GM12878 (cell line): ENCODE results near the gene APOBEC3B. TPM values are rescaled to one million over a fixed set of nuclear protein-coding genes. Genes with fewer than 3 reads are reported as not detected.

Experiments used
- BRCA1 ChIP-seq: IDR thresholded peaks from 2 replicates; pipeline ENCODE4 v1.6.1; 2011; ENCODE audit warnings: low read depth, low read length, improper control_type of control experiment
- EZH2 ChIP-seq: IDR thresholded peaks from 2 replicates; pipeline ENCODE4 v1.6.1; 2012; ENCODE audit warnings: low read depth, mild to moderate bottlenecking, control low read depth, inconsistent platforms, low read length, borderline replicate concordance; ENCODE audit not compliant: control insufficient read depth
- FOXM1 ChIP-seq: IDR thresholded peaks from 2 replicates; pipeline ENCODE4 v1.6.1; 2012; ENCODE audit warnings: low read depth, mild to moderate bottlenecking, inconsistent platforms, low read length, moderate library complexity
- KAT2A ChIP-seq: conservative IDR thresholded peaks from 2 replicates; pipeline ENCODE4 v1.6.1; 2011; ENCODE audit warnings: low read depth, low read length; ENCODE audit not compliant: control insufficient read depth
- MEF2A ChIP-seq: IDR thresholded peaks from 2 replicates; pipeline ENCODE4 v1.6.1; 2011; ENCODE audit warnings: low read depth, mild to moderate bottlenecking, low read length, moderate library complexity; ENCODE audit not compliant: insufficient read depth
- MXI1 ChIP-seq: fragments of 150-350 bp; IDR thresholded peaks from 2 replicates; pipeline ENCODE4 v1.6.1; 2011; ENCODE audit warnings: low read depth, mild to moderate bottlenecking, inconsistent platforms, low read length, improper control_type of control experiment
- PAX5 ChIP-seq: IDR thresholded peaks from 2 replicates; pipeline ENCODE4 v1.6.1; 2011; ENCODE audit warnings: low read depth, low read length, borderline replicate concordance
- SP1 ChIP-seq: IDR thresholded peaks from one replicate; pipeline ENCODE4 v1.6.1; 2011; ENCODE audit warnings: low read depth, low read length
- ZNF384 ChIP-seq: IDR thresholded peaks from 2 replicates; pipeline ENCODE4 v1.6.1; 2012; ENCODE audit warnings: low read depth, mild to moderate bottlenecking, low read length, improper control_type of control experiment, borderline replicate concordance
- polyA plus RNA-seq, 11 experiments: library from polyadenylated mRNA; depleted of rRNA in 4 of 11; unstranded in 6 of 11; stranded (reverse) in 5 of 11; fragments of >200 nt; fragmentation: Nextera tagmentation in 4 of 11; fragmentation: Illumina TruSeq in 1 of 11; extraction: Ambion mirVana in 4 of 11; extraction: Trizol in 1 of 11; gene quantifications; 1 replicate in 1 of 11; 2 replicates in 10 of 11; pipeline versions ENCODE4 v1.2.1 to v1.2.3, GENCODE V29; 2011 to 2016; ENCODE audit warnings: inconsistent platforms in 2 of 11, missing spikeins in 2 of 11, low read depth in 1 of 11
- total RNA-seq, 4 experiments: library from RNA; depleted of rRNA in 3 of 4; stranded (reverse); fragments of >200 nt in 3 of 4; fragmentation: Illumina TruSeq in 1 of 4; extraction: Trizol in 1 of 4; gene quantifications; 2 replicates each; pipeline versions ENCODE4 v1.2.1 to v1.2.3, GENCODE V29; 2013 to 2021
- TF ChIP-seq, protein P1 (sequence below): IDR thresholded peaks from 2 replicates; pipeline ENCODE4 v1.6.1; 2012; ENCODE audit warnings: low read depth, low read length, improper control_type of control experiment
- TF ChIP-seq, protein P2 (sequence below): fragments of 450-650 bp; IDR thresholded peaks from 2 replicates; pipeline ENCODE4 v1.6.1; 2018; ENCODE audit warnings: mild to moderate bottlenecking, low read depth, moderate library complexity; ENCODE audit not compliant: partially characterized antibody
- TF ChIP-seq, protein P3 (sequence below): IDR thresholded peaks from 2 replicates; pipeline ENCODE4 v1.6.1; 2012; ENCODE audit warnings: improper control_type of control experiment, low read depth, low read length; ENCODE audit not compliant: insufficient replicate concordance

Gene APOBEC3B
- total and polyA plus RNA-seq, 10 of the 15 experiments (the other 5 are each of a cell fraction or from before 2014, with no cell fraction given) = 2.4 to 75.1 (median 30.9) TPM

DNA sequence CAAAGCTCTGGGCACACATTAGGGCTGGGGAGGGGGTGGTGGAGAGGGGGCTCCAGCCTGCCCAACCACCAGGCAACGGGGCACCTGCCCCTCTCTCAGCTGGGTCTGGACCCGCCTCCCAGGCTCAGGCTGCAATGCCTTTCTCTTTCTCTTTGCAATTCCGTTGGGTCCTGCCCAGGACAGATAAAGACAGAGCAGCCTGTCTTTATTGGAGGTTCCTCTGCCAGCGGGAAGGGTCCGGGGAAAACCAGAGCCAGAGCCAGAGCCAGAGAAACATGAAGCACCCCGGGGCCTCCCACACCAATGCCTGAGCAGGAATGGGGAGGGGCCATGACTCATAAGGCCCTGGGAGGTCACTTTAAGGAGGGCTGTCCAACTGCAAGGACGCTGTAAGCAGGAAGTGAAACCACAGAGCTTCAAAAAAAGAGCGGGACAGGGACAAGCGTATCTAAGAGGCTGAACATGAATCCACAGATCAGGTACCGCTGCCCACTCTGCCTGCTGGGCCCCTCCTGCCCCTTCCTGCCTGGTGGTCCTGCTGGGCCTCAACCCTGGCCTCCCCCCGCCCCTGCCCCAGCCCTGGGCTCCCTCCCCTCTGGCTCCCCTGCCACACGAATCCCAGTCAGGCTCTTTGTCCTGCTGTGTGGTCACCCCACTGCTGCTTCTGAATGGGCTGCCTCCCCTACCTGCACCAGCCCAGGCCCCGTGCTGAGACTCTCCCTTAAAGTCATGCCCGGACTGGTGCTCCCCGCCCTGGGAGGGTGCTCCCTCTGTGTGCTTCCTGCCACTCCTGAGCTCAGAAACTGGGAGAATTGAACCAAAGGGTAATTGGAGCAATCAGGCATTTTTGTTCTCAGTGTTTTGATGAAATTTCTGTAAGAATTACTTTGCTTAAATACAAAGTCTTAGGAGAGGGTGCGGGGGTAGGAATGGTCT is at the start of gene APOBEC3B (continued):
- TF ChIP-seq KAT2A (no peak), MXI1 (0 out of 2 replicates have a peak, but pooled peaks have one; percentile 43), MEF2A (no peak), ZNF384 (peak; percentile 31; the same call in 1 of the 2 replicates), FOXM1 (no peak), PAX5 (no peak), BRCA1 (no peak), SP1 (peak; percentile 19), EZH2 (no peak)
- TF ChIP-seq, protein P1, sequence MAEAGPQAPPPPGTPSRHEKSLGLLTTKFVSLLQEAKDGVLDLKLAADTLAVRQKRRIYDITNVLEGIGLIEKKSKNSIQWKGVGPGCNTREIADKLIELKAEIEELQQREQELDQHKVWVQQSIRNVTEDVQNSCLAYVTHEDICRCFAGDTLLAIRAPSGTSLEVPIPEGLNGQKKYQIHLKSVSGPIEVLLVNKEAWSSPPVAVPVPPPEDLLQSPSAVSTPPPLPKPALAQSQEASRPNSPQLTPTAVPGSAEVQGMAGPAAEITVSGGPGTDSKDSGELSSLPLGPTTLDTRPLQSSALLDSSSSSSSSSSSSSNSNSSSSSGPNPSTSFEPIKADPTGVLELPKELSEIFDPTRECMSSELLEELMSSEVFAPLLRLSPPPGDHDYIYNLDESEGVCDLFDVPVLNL = peak; percentile 89
- TF ChIP-seq, protein P2, sequence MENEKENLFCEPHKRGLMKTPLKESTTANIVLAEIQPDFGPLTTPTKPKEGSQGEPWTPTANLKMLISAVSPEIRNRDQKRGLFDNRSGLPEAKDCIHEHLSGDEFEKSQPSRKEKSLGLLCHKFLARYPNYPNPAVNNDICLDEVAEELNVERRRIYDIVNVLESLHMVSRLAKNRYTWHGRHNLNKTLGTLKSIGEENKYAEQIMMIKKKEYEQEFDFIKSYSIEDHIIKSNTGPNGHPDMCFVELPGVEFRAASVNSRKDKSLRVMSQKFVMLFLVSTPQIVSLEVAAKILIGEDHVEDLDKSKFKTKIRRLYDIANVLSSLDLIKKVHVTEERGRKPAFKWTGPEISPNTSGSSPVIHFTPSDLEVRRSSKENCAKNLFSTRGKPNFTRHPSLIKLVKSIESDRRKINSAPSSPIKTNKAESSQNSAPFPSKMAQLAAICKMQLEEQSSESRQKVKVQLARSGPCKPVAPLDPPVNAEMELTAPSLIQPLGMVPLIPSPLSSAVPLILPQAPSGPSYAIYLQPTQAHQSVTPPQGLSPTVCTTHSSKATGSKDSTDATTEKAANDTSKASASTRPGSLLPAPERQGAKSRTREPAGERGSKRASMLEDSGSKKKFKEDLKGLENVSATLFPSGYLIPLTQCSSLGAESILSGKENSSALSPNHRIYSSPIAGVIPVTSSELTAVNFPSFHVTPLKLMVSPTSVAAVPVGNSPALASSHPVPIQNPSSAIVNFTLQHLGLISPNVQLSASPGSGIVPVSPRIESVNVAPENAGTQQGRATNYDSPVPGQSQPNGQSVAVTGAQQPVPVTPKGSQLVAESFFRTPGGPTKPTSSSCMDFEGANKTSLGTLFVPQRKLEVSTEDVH = no peak
- TF ChIP-seq, protein P3, sequence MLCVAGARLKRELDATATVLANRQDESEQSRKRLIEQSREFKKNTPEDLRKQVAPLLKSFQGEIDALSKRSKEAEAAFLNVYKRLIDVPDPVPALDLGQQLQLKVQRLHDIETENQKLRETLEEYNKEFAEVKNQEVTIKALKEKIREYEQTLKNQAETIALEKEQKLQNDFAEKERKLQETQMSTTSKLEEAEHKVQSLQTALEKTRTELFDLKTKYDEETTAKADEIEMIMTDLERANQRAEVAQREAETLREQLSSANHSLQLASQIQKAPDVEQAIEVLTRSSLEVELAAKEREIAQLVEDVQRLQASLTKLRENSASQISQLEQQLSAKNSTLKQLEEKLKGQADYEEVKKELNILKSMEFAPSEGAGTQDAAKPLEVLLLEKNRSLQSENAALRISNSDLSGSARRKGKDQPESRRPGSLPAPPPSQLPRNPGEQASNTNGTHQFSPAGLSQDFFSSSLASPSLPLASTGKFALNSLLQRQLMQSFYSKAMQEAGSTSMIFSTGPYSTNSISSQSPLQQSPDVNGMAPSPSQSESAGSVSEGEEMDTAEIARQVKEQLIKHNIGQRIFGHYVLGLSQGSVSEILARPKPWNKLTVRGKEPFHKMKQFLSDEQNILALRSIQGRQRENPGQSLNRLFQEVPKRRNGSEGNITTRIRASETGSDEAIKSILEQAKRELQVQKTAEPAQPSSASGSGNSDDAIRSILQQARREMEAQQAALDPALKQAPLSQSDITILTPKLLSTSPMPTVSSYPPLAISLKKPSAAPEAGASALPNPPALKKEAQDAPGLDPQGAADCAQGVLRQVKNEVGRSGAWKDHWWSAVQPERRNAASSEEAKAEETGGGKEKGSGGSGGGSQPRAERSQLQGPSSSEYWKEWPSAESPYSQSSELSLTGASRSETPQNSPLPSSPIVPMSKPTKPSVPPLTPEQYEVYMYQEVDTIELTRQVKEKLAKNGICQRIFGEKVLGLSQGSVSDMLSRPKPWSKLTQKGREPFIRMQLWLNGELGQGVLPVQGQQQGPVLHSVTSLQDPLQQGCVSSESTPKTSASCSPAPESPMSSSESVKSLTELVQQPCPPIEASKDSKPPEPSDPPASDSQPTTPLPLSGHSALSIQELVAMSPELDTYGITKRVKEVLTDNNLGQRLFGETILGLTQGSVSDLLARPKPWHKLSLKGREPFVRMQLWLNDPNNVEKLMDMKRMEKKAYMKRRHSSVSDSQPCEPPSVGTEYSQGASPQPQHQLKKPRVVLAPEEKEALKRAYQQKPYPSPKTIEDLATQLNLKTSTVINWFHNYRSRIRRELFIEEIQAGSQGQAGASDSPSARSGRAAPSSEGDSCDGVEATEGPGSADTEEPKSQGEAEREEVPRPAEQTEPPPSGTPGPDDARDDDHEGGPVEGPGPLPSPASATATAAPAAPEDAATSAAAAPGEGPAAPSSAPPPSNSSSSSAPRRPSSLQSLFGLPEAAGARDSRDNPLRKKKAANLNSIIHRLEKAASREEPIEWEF = no peak
- TF ChIP-seq, all 136 proteins: peak for 33
